ENCODE results near the gene HAO1.

HAO1 gene

DNA sequence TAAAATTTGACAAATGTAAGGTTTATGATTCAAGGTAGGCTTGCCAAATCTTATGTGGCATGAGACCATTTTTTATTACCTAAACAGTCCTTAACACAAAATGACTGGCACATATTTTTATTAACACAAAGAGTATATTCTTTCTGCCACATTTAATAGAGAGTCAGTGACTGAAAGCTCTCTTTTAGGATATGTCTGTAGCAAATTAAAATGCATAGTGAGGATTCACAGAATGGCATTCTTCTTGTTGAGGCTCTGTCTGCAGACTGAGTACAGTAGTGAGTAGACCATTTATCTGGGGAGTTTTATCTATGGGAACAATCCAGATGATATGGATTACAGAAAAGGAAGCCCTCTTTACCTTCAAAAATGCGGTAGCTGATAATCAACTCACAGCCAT, 56.5 kb downstream of the HAO1 start:
- H3K27me3 Mint-ChIP-seq (ENCODE audit: low read depth): no peaks in the 10 kb centered on the region
- H3K4me1 Mint-ChIP-seq: no peaks in the 10 kb centered on the region
- no peaks in the 10 kb centered on the region for H3K36me3 Mint-ChIP-seq (ENCODE audit: low read depth)
- TF ChIP-seq, protein P1, sequence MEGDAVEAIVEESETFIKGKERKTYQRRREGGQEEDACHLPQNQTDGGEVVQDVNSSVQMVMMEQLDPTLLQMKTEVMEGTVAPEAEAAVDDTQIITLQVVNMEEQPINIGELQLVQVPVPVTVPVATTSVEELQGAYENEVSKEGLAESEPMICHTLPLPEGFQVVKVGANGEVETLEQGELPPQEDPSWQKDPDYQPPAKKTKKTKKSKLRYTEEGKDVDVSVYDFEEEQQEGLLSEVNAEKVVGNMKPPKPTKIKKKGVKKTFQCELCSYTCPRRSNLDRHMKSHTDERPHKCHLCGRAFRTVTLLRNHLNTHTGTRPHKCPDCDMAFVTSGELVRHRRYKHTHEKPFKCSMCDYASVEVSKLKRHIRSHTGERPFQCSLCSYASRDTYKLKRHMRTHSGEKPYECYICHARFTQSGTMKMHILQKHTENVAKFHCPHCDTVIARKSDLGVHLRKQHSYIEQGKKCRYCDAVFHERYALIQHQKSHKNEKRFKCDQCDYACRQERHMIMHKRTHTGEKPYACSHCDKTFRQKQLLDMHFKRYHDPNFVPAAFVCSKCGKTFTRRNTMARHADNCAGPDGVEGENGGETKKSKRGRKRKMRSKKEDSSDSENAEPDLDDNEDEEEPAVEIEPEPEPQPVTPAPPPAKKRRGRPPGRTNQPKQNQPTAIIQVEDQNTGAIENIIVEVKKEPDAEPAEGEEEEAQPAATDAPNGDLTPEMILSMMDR (IDR thresholded peaks at IDR 0.05; ENCODE audit: unreplicated experiment in 3 of 3): no peak
- H3K9me3 Mint-ChIP-seq: no peaks in the 10 kb centered on the region
- no peak overlapping the region for H3K27ac Mint-ChIP-seq
- no peak overlapping the region for H3K4me3 Mint-ChIP-seq

DNA sequence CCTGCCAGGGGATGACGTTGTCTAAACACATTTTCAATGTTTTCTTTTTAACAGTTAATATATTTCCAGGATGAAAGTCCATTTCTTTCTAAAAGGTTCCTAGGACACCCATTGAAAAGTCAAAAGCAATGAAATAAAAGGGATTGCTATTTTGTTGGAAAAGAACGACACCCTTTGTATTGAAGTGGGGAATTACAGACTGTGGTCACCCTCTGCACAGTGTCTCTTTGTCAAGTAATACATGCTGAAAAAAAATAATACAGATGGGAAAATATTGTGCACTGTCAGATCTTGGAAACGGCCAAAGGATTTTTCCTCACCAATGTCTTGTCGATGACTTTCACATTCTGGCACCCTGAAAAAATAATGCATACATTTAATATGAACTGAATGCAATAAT, 56.9 kb downstream of the HAO1 start:
- Mint-ChIP-seq H3K4me1 (no peaks in the 10 kb centered on the region), H3K27me3 (ENCODE audit: low read depth) (no peaks in the 10 kb centered on the region), H3K27ac (no peak overlapping the region), H3K4me3 (no peak overlapping the region), H3K36me3 (ENCODE audit: low read depth) (no peaks in the 10 kb centered on the region), H3K9me3 (no peaks in the 10 kb centered on the region)
- TF ChIP-seq, protein P1 (IDR thresholded peaks at IDR 0.05; ENCODE audit: unreplicated experiment in 3 of 3): no peak

DNA sequence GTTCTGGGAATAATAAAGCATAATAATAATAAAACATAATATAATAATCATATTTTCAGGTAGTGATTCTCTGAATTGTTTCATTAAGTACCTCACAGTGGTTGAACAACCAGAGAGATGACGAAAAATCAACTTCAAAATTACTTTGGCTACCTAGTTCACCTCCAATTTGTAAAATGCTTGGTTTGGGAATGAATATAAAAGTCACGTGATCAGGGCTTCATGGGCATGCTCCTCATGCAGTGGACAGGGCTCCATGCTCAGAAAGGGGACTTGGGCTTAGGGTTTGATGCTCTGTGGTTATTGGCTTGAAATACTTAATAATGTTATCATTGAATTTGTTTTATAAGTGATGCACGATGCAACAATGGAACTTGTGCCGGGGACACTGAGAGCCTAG, 58.2 kb downstream of the HAO1 start:
- Mint-ChIP-seq H3K4me3 (no peak overlapping the region), H3K27me3 (ENCODE audit: low read depth) (no peaks in the 10 kb centered on the region), H3K36me3 (ENCODE audit: low read depth) (no peaks in the 10 kb centered on the region), H3K4me1 (no peaks in the 10 kb centered on the region), H3K27ac (no peak overlapping the region), H3K9me3 (no peaks in the 10 kb centered on the region)
- TF ChIP-seq, protein P1 (IDR thresholded peaks at IDR 0.05; ENCODE audit: unreplicated experiment in 3 of 3): no peak

DNA sequence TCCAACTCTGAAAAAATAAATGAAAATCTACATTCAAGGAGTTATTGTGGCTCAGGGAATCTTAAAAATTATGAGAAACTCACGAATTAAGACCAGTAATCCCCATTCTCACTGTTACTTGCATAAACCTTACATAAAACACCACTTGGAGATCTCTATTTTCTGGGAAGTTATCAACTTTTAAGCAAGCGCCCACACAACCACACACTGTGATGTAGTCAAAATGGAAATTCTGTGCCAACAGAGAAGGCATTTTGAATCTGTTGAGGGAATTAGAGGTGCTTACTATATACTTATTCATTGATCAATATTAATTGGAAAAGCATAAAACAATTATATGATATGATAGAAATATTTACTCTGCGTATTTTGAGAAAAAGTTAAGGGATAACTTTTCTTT, 58.7 kb downstream of the HAO1 start:
- Mint-ChIP-seq H3K27me3 (ENCODE audit: low read depth) (no peaks in the 10 kb centered on the region), H3K36me3 (ENCODE audit: low read depth) (no peaks in the 10 kb centered on the region)
- TF ChIP-seq, protein P1 (IDR thresholded peaks at IDR 0.05; ENCODE audit: unreplicated experiment in 3 of 3): no peak

DNA sequence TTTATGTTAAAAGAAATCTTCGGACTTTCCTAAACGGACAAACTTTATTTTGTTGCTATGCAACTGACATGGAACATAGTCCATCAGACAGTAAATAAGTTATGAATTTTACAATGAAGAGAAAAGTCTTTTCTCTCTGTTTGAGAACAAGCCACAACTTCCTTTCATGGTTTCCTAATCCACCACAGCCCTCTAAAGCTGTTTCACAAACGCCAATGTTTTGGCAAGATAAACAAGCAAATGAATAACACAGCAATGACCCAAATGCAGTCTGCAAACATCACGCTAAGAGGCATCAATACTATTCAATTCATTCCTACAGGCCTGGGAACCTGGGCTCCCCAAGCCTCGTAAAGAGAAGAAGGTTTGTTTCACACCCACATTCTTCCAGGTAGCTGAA, 60.4 kb downstream of the HAO1 start:
- no peaks in the 10 kb centered on the region for H3K4me1 Mint-ChIP-seq
- H3K36me3 Mint-ChIP-seq (ENCODE audit: low read depth): no peaks in the 10 kb centered on the region
- H3K4me3 Mint-ChIP-seq: no peak overlapping the region
- TF ChIP-seq, protein P1 (IDR thresholded peaks at IDR 0.05; ENCODE audit: unreplicated experiment in 3 of 3): no peak
- no peaks in the 10 kb centered on the region for H3K27me3 Mint-ChIP-seq (ENCODE audit: low read depth)
- no peaks in the 10 kb centered on the region for H3K9me3 Mint-ChIP-seq
- H3K27ac Mint-ChIP-seq: no peak overlapping the region

More for the DNA sequence above, 58.7 kb downstream of the HAO1 start:
- no peak overlapping the region for H3K4me3 Mint-ChIP-seq
- H3K27ac Mint-ChIP-seq: no peak overlapping the region
- no peaks in the 10 kb centered on the region for H3K4me1 Mint-ChIP-seq
- H3K9me3 Mint-ChIP-seq: no peaks in the 10 kb centered on the region

DNA sequence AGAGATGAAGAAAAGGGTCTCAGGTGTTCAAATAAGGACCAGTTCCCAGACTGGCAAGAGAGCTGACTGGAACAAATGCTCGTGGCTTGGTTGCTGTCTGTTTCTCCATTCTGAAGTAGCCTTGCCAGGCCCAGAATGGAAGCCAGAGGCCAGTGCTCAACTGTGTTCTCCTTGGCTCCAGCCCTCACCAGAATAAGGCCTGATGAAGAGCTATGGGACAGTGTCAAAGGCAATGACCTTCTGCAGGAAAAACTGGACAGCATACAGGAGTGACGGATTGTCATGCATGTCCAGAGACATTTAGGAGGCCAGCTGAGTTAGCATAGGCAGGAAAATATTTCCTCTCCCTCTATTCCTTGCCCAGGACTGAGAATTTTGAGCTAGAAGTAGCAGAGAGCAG, 72.2 kb downstream of the HAO1 start:
- Mint-ChIP-seq H3K36me3 (ENCODE audit: low read depth) (no peaks in the 10 kb centered on the region), H3K4me1 (peaks cover 14% of the 10 kb centered on the region), H3K4me3 (no peak overlapping the region)

More for the DNA sequence above, 72.2 kb downstream of the HAO1 start:
- no peak overlapping the region for H3K27ac Mint-ChIP-seq
- no peaks in the 10 kb centered on the region for H3K9me3 Mint-ChIP-seq
- TF ChIP-seq, protein P1 (IDR thresholded peaks at IDR 0.05; ENCODE audit: unreplicated experiment in 3 of 3): no peak
- H3K27me3 Mint-ChIP-seq (ENCODE audit: low read depth): peaks cover 4% of the 10 kb centered on the region

Measured in nephron (organoid).